PFSK-1 (cell line): ENCODE data around the gene PARVB.

Experiments used
- POLR2AphosphoS5 ChIP-seq: IDR thresholded peaks from 2 replicates; pipeline ENCODE4 v1.6.1; 2012; ENCODE audit warnings: low read depth, mild to moderate bottlenecking, control low read depth, low read length, moderate library complexity
- REST ChIP-seq, 2 experiments: IDR thresholded peaks; 2 replicates each; pipeline versions ENCODE4 v1.6.1 to v1.8.0; 2011 to 2012; ENCODE audit warnings: low read depth in 2 of 2, low read length in 2 of 2, control low read depth in 1 of 2, inconsistent platforms in 1 of 2, mild to moderate bottlenecking in 1 of 2, moderate library complexity in 1 of 2; ENCODE audit not compliant: insufficient read depth in 1 of 2

- TF ChIP-seq REST (IDR thresholded peaks at IDR 0.05; ENCODE audit: insufficient read depth in 1 of 2, low read depth in 2 of 2, low read length in 2 of 2) = no peak
- no peak for TF ChIP-seq POLR2AphosphoS5
Observed at GRCh38 chr22:44102121-44102520, 78.0 kb downstream of the PARVB start.
